ENCODE measurements around the gene FOXP2. TPM values are rescaled to one million over a fixed set of nuclear protein-coding genes. Genes with fewer than 3 reads are reported as not detected.

The FOXP2 gene
- total and polyA plus RNA-seq, 2 of the 4 experiments (the other 2 are of a cell fraction): 0.89 to 1.1 TPM

- no peak overlapping the region for H4K91ac ChIP-seq (ENCODE audit: insufficient read depth, low read depth, low read length)
- no peak for ATAC-seq (ENCODE audit: low read depth)
- CTCF ChIA-PET: interaction anchor here (0.7 kb wide), 1 partner anchor 317 kb away, joined by 3 read pairs; no protein-coding TSS in a partner anchor
Measured at GRCh38 chr7:114627231-114627630, 212.6 kb downstream of the FOXP2 start.

More at GRCh38 chr7:114627231-114627630, 212.6 kb downstream of the FOXP2 start:
- Histone ChIP-seq H4K5ac (ENCODE audit: low read depth, low read length) (no peak overlapping the region), H3K23ac (ENCODE audit: low read depth, low read length) (no peak overlapping the region), H3K36me3 (ENCODE audit: control insufficient read depth, insufficient read depth, low read length) (no peaks in the 10 kb centered on the region), H4K8ac (ENCODE audit: low read depth in 2 of 2, low read length in 2 of 2) (no peak overlapping the region), H3K27ac (ENCODE audit: insufficient read depth, low read length) (no peak overlapping the region), H3K4ac (ENCODE audit: low read depth, low read length) (no peak overlapping the region), H3K18ac (ENCODE audit: low read depth, low read length) (no peak overlapping the region), H2BK15ac (ENCODE audit: low read depth, low read length) (no peak overlapping the region), H3K9me1 (ENCODE audit: insufficient read depth, low read length) (no peaks in the 10 kb centered on the region), H2AK5ac (ENCODE audit: low read depth, low read length) (no peak overlapping the region), H3K4me1 (ENCODE audit: control insufficient read depth, insufficient read depth, low read length) (no peaks in the 10 kb centered on the region), H3K56ac (ENCODE audit: extremely low read depth, insufficient read depth, low read length) (no peak overlapping the region), H3K4me3 (ENCODE audit: insufficient read depth, low read depth, low read length) (no peak overlapping the region), H3K79me1 (ENCODE audit: low read depth in 1 of 2, low read length in 2 of 2) (no peaks in the 10 kb centered on the region), H3K9ac (ENCODE audit: low read depth, low read length) (no peak overlapping the region), H3K9me3 (ENCODE audit: control insufficient read depth, insufficient read depth, low read length) (no peaks in the 10 kb centered on the region), H2AK9ac (replicated peaks; ENCODE audit: low read depth, low read length, poor library complexity) (no peak overlapping the region), H3K4me2 (ENCODE audit: low read depth, low read length) (no peak overlapping the region), H2BK20ac (ENCODE audit: low read depth, low read length) (no peak overlapping the region), H4K20me1 (ENCODE audit: insufficient read depth, low read length) (no peaks in the 10 kb centered on the region), H2BK5ac (ENCODE audit: low read depth, low read length, poor library complexity, severe bottlenecking) (no peak overlapping the region), H2AFZ (replicated peaks; ENCODE audit: low read length, poor library complexity) (no peak overlapping the region), H2BK120ac (ENCODE audit: low read depth, low read length) (no peak overlapping the region), H3K27me3 (ENCODE audit: control insufficient read depth, insufficient read depth, low read length) (no peaks in the 10 kb centered on the region), H3K14ac (replicated peaks; ENCODE audit: low read depth, low read length) (no peak overlapping the region)
- intact Hi-C loops (cut with micrococcal nuclease) (no loop called here), in situ Hi-C loops (cut with MboI; ENCODE audit: low sequenced_read_pairs) (no loop called here), dilution Hi-C loops (cut with HindIII; ENCODE audit: low sequenced_read_pairs, unreplicated experiment) (no loop called here)
- 100% methylated on average over 1 of the region's 3 CpGs; no CpG with 5 or more reads in 1 of the 2 experiments for WGBS, 2 experiments (ENCODE audit: extremely low coverage in 2 of 2, insufficient read length in 1 of 2)
- POLR2A ChIA-PET (ENCODE audit: unreplicated experiment): interaction anchor here (0.6 kb wide), 1 partner anchor 9 kb away, joined by 4 read pairs; no protein-coding TSS in a partner anchor
- TF ChIP-seq CEBPB (IDR thresholded peaks at IDR 0.05; ENCODE audit: low read depth, low read length): no peak
- TF ChIP-seq FOS (IDR thresholded peaks at IDR 0.05; ENCODE audit: low read depth, low read length): no peak
- no peak for TF ChIP-seq MAFK (IDR thresholded peaks at IDR 0.05; ENCODE audit: low read depth, low read length)
- TF ChIP-seq USF2 (IDR thresholded peaks at IDR 0.05; ENCODE audit: low read depth, low read length): no peak
- TF ChIP-seq RAD21 (IDR thresholded peaks at IDR 0.05; ENCODE audit: low read length): no peak
- no peak for TF ChIP-seq MXI1 (IDR thresholded peaks at IDR 0.05; ENCODE audit: borderline replicate concordance, low read depth, low read length)
- TF ChIP-seq CTCF (conservative IDR thresholded peaks at IDR 0.05; ENCODE audit: low read depth, low read length): no peak
- no peak for TF ChIP-seq MAZ (IDR thresholded peaks at IDR 0.05; ENCODE audit: borderline replicate concordance, low read depth, low read length)
- TF ChIP-seq POLR2A (IDR thresholded peaks at IDR 0.05; ENCODE audit: low read depth, low read length): no peak
- no peak for TF ChIP-seq ELK1 (IDR thresholded peaks at IDR 0.05; ENCODE audit: borderline replicate concordance, low read depth, low read length)
- no peak for TF ChIP-seq RFX5 (IDR thresholded peaks at IDR 0.05; ENCODE audit: low read depth, low read length)
- TF ChIP-seq SMC3 (IDR thresholded peaks at IDR 0.05; ENCODE audit: low read depth, low read length): no peak
- TF ChIP-seq NFE2L2 (IDR thresholded peaks at IDR 0.05; ENCODE audit: low read depth, low read length): no peak
- no peak for TF ChIP-seq RCOR1 (IDR thresholded peaks at IDR 0.05; ENCODE audit: insufficient replicate concordance, low read length)
- no peak for DNase-seq
- no TSS peak for BruUV-seq (replicated peaks)

Data from IMR-90 (cell line).